H9 (cell line): ENCODE data around the gene DNAI7. TPM values are rescaled to one million over a fixed set of nuclear protein-coding genes. Genes with fewer than 3 reads are reported as not detected.
A peak's percentile ranks its signal among the peaks of the same experiment; 100 is the strongest.

Source experiments
- DNase-seq: peaks from one replicate; pipeline ENCODE4 v3.0.0-alpha.2; 2017
- H2AFZ ChIP-seq: one replicate; pipeline ENCODE4 v1.6.1; 2013; ENCODE audit warnings: mild to moderate bottlenecking, low read length, control low read depth, moderate library complexity
- H2AK5ac ChIP-seq: 2 replicates; pipeline ENCODE4 v1.6.1; 2013; ENCODE audit warnings: low read length, control low read depth, mixed read lengths; ENCODE audit not compliant: insufficient read length
- H2BK120ac ChIP-seq: one replicate; pipeline ENCODE4 v1.6.1; 2013; ENCODE audit warnings: low read depth, mild to moderate bottlenecking, low read length, control low read depth, inconsistent platforms; ENCODE audit not compliant: poor library complexity, severe bottlenecking
- H2BK12ac ChIP-seq: 2 replicates; pipeline ENCODE4 v1.6.1; 2013; ENCODE audit warnings: low read length, control low read depth, mixed read lengths, low read depth; ENCODE audit not compliant: insufficient read length
- H2BK15ac ChIP-seq: 2 replicates; pipeline ENCODE4 v1.6.1; 2013; ENCODE audit warnings: low read depth, low read length, control low read depth
- H2BK20ac ChIP-seq: one replicate; pipeline ENCODE4 v1.6.1; 2013; ENCODE audit warnings: low read depth, mild to moderate bottlenecking, low read length, control low read depth, inconsistent platforms; ENCODE audit not compliant: poor library complexity, severe bottlenecking
- H2BK5ac ChIP-seq: 2 replicates; pipeline ENCODE4 v1.6.1; 2013; ENCODE audit warnings: low read length, control low read depth, mixed read lengths; ENCODE audit not compliant: insufficient read length
- H3K14ac ChIP-seq: 2 replicates; pipeline ENCODE4 v1.6.1; 2013; ENCODE audit warnings: low read length, control low read depth; ENCODE audit not compliant: insufficient read depth
- H3K18ac ChIP-seq: 2 replicates; pipeline ENCODE4 v1.6.1; 2013; ENCODE audit warnings: low read depth, mild to moderate bottlenecking, mixed read lengths, low read length, control low read depth; ENCODE audit not compliant: insufficient read length
- H3K23ac ChIP-seq: 2 replicates; pipeline ENCODE4 v1.6.1; 2013; ENCODE audit warnings: low read length, control low read depth, mixed read lengths, low read depth; ENCODE audit not compliant: insufficient read length
- H3K23me2 ChIP-seq: 2 replicates; pipeline ENCODE4 v1.6.1; 2013; ENCODE audit warnings: low read depth, mild to moderate bottlenecking, mixed read lengths, low read length, control low read depth; ENCODE audit not compliant: insufficient read length, poor library complexity, severe bottlenecking
- H3K27ac ChIP-seq: 2 replicates; pipeline ENCODE4 v1.5.1; 2013; ENCODE audit warnings: low read length, control low read depth, mixed read lengths, low read depth; ENCODE audit not compliant: insufficient read length
- H3K27me3 ChIP-seq: 2 replicates; pipeline ENCODE4 v1.6.1; 2013; ENCODE audit warnings: low read length, control low read depth, inconsistent platforms; ENCODE audit not compliant: insufficient read depth
- H3K4ac ChIP-seq: 2 replicates; pipeline ENCODE4 v1.6.1; 2013; ENCODE audit warnings: low read depth, mild to moderate bottlenecking, control low read depth, inconsistent platforms, low read length, moderate library complexity
- H3K4me1 ChIP-seq: 2 replicates; pipeline ENCODE4 v1.6.1; 2013; ENCODE audit warnings: low read length, control low read depth, inconsistent platforms; ENCODE audit not compliant: insufficient read depth
- H3K4me2 ChIP-seq: 2 replicates; pipeline ENCODE4 v1.6.1; 2013; ENCODE audit warnings: low read length, control low read depth, mixed read lengths; ENCODE audit not compliant: insufficient read length, insufficient read depth
- H3K56ac ChIP-seq: 2 replicates; pipeline ENCODE4 v1.6.1; 2013; ENCODE audit warnings: low read depth, mild to moderate bottlenecking, mixed read lengths, low read length, control low read depth; ENCODE audit not compliant: insufficient read length
- H3K79me1 ChIP-seq: 2 replicates; pipeline ENCODE4 v1.6.1; 2013; ENCODE audit warnings: low read depth, mild to moderate bottlenecking, moderate library complexity, low read length, control low read depth, inconsistent platforms; ENCODE audit not compliant: insufficient read depth, poor library complexity, severe bottlenecking
- H3K79me2 ChIP-seq: 2 replicates; pipeline ENCODE4 v1.6.1; 2013; ENCODE audit warnings: low read length, control low read depth, inconsistent platforms; ENCODE audit not compliant: insufficient read depth
- H3K9ac ChIP-seq: 2 replicates; pipeline ENCODE4 v1.6.1; 2013; ENCODE audit warnings: low read length, control low read depth, mixed read lengths; ENCODE audit not compliant: insufficient read length; ENCODE audit errors: extremely low read depth
- H3K9me3 ChIP-seq: one replicate; pipeline ENCODE4 v1.6.1; 2013; ENCODE audit warnings: low read depth, low read length, inconsistent platforms; ENCODE audit not compliant: control insufficient read depth
- H3T11ph ChIP-seq: one replicate; pipeline ENCODE4 v1.6.1; 2013; ENCODE audit warnings: mild to moderate bottlenecking, low read length, control low read depth, inconsistent platforms
- H4K20me1 ChIP-seq: one replicate; pipeline ENCODE4 v1.6.1; 2013; ENCODE audit not compliant: control insufficient read depth, insufficient read length, insufficient read depth
- H4K5ac ChIP-seq: 2 replicates; pipeline ENCODE4 v1.6.1; 2013; ENCODE audit warnings: low read depth, mild to moderate bottlenecking, mixed read lengths, low read length, control low read depth; ENCODE audit not compliant: insufficient read length
- H4K8ac ChIP-seq: replicated peaks from 2 replicates; pipeline ENCODE4 v1.6.1; 2013; ENCODE audit warnings: low read length, control low read depth, mixed read lengths, low read depth; ENCODE audit not compliant: insufficient read length
- H4K91ac ChIP-seq: 2 replicates; pipeline ENCODE4 v1.6.1; 2013; ENCODE audit warnings: low read depth, mild to moderate bottlenecking, moderate library complexity, mixed read lengths, low read length, control low read depth; ENCODE audit not compliant: insufficient read length
- H3K27ac Mint-ChIP-seq, 3 experiments: 2 replicates in 2 of 3; 3 replicates in 1 of 3; pipeline ENCODE4 v1.8.0; 2020 to 2021; ENCODE audit warnings: mixed read lengths in 3 of 3, mild to moderate bottlenecking in 1 of 3, moderate library complexity in 1 of 3
- H3K27me3 Mint-ChIP-seq: 2 replicates; pipeline ENCODE4 v1.8.0; 2021; ENCODE audit warnings: low read depth, mild to moderate bottlenecking, moderate library complexity, mixed read lengths
- H3K36me3 Mint-ChIP-seq, 3 experiments: 2 replicates in 2 of 3; 3 replicates in 1 of 3; pipeline ENCODE4 v1.8.0; 2020 to 2021; ENCODE audit warnings: low read depth in 3 of 3, mixed read lengths in 3 of 3; ENCODE audit not compliant: insufficient read depth in 1 of 3
- H3K4me1 Mint-ChIP-seq, 2 experiments: 2 replicates each; pipeline ENCODE4 v1.8.0; 2020; ENCODE audit warnings: mixed read lengths in 2 of 2
- H3K4me3 Mint-ChIP-seq, 2 experiments: 2 replicates in 1 of 2; 3 replicates in 1 of 2; pipeline ENCODE4 v1.8.0; 2020 to 2021; ENCODE audit warnings: mild to moderate bottlenecking in 2 of 2, mixed read lengths in 2 of 2, moderate library complexity in 1 of 2
- H3K9me3 Mint-ChIP-seq, 2 experiments: 2 replicates in 1 of 2; 3 replicates in 1 of 2; pipeline ENCODE4 v1.8.0; 2020; ENCODE audit warnings: mild to moderate bottlenecking in 2 of 2, mixed read lengths in 2 of 2, moderate library complexity in 1 of 2
- WGBS: extraction: QIAGEN DNeasy Blood & Tissue Kit; methylation state at CpG from one replicate; pipeline ENCODE4 v1.1.7; 2013; ENCODE audit warnings: missing lambda C conversion rate, low lambda C conversion rate, mixed read lengths; ENCODE audit not compliant: insufficient read length; ENCODE audit errors: extremely low coverage; 5-methylcytosine and 5-hydroxymethylcytosine counted together
- total RNA-seq: library from RNA; stranded (reverse); gene quantifications from 2 replicates; pipeline ENCODE4 v1.2.1, GENCODE V29; 2021
- TF ChIP-seq, protein P1 (sequence below): fragments of 200-600 bp; sonication (generic); conservative IDR thresholded peaks from 3 replicates; pipeline ENCODE4 v1.8.0; 2021; ENCODE audit warnings: antibody characterized with exemption, mild to moderate bottlenecking

The DNAI7 gene
- total RNA-seq, 1 experiment from 2014 or later: not detected

- H3K18ac ChIP-seq: no peak overlapping the region
- H3K9me3 ChIP-seq: no peaks in the 10 kb centered on the region
- no peak overlapping the region; a peak in 1 of 7 replicates for H3K27ac Mint-ChIP-seq
- no peaks in the 10 kb centered on the region for H3K23me2 ChIP-seq
- no peaks in the 10 kb centered on the region for H4K20me1 ChIP-seq
- no peak overlapping the region for H4K8ac ChIP-seq
- H3K9me3 Mint-ChIP-seq: no peaks in the 10 kb centered on the region
- no peak overlapping the region for H3K56ac ChIP-seq
- TF ChIP-seq, protein P1, sequence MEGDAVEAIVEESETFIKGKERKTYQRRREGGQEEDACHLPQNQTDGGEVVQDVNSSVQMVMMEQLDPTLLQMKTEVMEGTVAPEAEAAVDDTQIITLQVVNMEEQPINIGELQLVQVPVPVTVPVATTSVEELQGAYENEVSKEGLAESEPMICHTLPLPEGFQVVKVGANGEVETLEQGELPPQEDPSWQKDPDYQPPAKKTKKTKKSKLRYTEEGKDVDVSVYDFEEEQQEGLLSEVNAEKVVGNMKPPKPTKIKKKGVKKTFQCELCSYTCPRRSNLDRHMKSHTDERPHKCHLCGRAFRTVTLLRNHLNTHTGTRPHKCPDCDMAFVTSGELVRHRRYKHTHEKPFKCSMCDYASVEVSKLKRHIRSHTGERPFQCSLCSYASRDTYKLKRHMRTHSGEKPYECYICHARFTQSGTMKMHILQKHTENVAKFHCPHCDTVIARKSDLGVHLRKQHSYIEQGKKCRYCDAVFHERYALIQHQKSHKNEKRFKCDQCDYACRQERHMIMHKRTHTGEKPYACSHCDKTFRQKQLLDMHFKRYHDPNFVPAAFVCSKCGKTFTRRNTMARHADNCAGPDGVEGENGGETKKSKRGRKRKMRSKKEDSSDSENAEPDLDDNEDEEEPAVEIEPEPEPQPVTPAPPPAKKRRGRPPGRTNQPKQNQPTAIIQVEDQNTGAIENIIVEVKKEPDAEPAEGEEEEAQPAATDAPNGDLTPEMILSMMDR: peak; percentile 79
- no peak overlapping the region for H2AFZ ChIP-seq
- no peak overlapping the region for H3T11ph ChIP-seq
- no CpG with 5 or more reads among the region's 6 CpGs for WGBS
- H2BK120ac ChIP-seq: no peak overlapping the region
- H3K79me2 ChIP-seq: peaks cover 5% of the 10 kb centered on the region; the same call in 1 of the 2 replicates
- H3K27me3 ChIP-seq: no peaks in the 10 kb centered on the region
- no peak overlapping the region for H4K5ac ChIP-seq
- H4K91ac ChIP-seq: no peak overlapping the region
- no peak overlapping the region for H2BK20ac ChIP-seq
- no peak for DNase-seq
- H3K36me3 Mint-ChIP-seq: peaks cover 11 to 52% (median 33%) of the 10 kb centered on the region in 3 experiments; a peak in 5 of 7 replicates
- no peak overlapping the region for H3K23ac ChIP-seq
- H2AK5ac ChIP-seq: no peak overlapping the region
- H3K27me3 Mint-ChIP-seq: no peaks in the 10 kb centered on the region
- H3K4me1 ChIP-seq: no peaks in the 10 kb centered on the region
- no peak overlapping the region for H3K4ac ChIP-seq
- H3K4me2 ChIP-seq: no peak overlapping the region
- no peak overlapping the region for H3K4me3 Mint-ChIP-seq
- H2BK12ac ChIP-seq: no peak overlapping the region
- H3K14ac ChIP-seq: no peak overlapping the region
- peaks cover 3% of the 10 kb centered on the region for H3K79me1 ChIP-seq
- H3K4me1 Mint-ChIP-seq: peaks cover 0 to 5% of the 10 kb centered on the region in 2 experiments; a peak in 1 of 4 replicates
- H3K9ac ChIP-seq: no peak overlapping the region
- no peak overlapping the region for H2BK5ac ChIP-seq
- no peak overlapping the region for H3K27ac ChIP-seq
- H2BK15ac ChIP-seq: no peak overlapping the region
These were observed 46.4 kb upstream of the DNAI7 start for GRCh38 chr12:25241167-25242020.
